Activated T-cell treated with anti-CD3 and anti-CD28 coated beads for 4 hours (primary cell): Measurements from ENCODE around the gene C19orf33.
"Not testable (repeated sequence)": the region's sequence is repeated elsewhere in the genome, so short reads cannot be mapped to it uniquely, and the experiment has no call there.

Experiments used
- DNase-seq: peaks from one replicate; pipeline ENCODE4 v3.0.0-alpha.2; 2020

Gene C19orf33

DNA sequence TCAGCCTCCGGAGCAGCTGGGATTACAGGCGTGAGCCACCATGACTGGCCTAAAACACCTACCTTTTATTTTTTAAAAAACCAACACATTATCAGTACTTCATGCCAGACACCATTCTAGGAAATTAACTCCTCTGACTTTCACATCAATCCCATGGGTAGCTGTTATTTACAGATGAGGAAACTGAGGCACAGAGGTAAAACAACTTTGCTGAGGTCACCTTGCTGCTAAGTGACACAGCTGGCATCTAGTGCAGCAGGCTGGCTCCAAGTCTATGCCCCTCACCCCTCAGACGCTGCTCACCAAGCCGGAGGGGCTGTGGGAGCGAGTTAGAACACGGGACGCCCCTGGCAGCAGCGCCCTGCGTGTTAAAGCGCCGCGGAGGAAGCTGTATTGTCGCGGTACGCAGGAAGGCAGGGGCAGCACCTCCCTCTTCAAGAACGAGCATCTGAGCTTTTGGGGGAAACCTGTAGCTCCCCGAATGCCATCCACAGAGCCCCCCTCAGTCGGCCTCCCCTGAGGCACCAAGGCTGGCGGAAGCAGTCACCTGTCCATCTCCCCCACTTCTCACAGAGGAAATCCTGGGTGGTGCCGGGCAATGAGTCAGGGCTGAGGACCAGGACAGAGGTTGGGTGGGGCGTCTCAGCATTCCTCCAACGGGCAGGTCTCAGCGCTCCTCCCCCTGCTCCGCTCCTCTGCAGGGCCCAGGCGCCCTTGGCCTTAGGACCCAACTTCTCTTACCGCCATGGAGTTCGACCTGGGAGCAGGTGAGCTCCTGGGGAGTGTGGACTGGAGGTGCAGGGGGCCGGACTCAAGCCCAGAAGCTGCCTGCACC lies at the start of gene C19orf33:
Gene C19orf33, plus strand, starts transcription at position 735 of the 835 bp plus-strand sequence. Its CDS starts 11 bp downstream, at position 746.
- no peak for DNase-seq

DNA sequence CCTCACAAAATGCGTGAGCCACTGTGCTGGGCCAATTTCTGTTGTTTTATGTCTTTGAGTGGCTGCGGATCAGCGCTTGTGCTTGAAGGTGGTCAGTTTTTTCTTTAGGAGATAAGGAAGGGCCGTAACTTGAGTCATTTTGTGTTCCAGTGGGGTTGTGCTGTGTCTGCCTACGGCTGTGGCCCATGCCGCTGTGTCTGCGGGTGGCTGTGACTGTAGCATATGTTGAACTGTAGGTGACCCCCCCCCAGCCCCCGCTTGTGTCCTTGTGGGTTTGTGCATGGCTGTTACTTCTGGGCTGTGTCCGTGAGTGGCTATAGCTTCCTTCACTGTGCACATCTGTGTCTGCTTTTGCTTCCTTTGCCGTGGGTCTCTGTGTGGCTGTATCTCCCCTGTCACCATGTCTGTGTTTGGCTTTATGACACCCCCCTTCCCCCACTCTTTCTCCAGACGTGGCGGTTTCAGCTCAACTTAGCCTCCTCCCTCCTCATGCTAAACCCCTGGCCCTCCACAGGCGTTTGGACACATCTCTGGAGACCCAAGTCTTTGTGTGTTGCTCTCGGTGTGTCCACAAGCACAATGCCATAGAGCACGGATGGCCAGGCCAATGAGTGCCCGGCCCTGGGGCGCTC lies 48.6 kb upstream of the C19orf33 start:
- no peak for DNase-seq

DNA sequence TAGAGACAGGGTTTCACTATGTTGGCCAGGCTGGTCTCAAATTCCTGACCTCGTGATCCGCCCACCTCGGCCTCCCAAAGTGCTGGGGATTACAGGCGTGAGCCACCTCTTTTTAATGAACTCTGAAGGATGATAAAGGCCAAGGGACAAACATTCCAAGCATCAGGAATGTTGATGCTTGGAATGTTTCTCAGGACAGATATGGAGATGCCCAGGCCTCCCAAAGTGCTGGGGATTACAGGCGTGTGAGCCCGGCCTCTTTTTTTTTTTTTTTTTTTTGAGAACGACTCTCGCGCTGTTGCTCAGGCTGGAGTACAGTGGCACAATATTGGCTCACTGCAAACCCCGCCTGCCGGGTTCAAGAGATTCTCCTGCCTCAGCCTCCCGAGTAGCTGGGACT lies 42.1 kb upstream of the C19orf33 start:
- not testable (repeated sequence) for DNase-seq

DNA sequence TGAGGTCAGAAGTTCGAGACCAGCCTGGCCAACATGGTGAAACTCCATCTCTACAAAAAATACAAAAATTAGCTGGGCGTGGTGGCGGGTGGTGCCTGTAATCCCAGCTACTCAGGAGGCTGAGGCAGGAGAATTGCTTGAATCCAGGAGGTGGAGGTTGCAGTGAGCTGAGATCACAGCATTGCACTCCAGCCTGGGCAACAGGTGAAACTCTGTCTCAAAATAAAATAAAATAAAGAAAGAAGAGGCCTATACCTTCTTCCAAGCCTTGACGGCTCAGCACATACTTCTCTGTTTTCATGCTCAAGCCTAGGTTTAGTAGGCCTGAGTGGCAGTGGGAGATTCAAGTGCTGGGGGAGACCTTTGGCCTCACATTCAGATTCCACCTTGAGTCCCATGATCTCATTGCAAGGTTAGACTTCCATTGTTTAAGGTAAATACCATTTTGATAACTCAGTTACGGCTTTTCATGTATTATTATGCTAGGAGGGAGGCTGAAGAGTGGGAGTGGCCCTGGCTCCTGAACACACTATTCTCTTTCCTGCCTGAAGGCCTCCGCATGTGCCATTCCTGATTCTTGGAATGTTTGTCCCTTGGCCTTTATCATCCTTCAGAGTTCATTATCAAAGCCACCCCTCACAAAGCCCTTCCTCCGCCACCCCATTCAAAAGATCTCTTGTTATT lies 41.3 kb upstream of the C19orf33 start:
- no peak for DNase-seq

DNA sequence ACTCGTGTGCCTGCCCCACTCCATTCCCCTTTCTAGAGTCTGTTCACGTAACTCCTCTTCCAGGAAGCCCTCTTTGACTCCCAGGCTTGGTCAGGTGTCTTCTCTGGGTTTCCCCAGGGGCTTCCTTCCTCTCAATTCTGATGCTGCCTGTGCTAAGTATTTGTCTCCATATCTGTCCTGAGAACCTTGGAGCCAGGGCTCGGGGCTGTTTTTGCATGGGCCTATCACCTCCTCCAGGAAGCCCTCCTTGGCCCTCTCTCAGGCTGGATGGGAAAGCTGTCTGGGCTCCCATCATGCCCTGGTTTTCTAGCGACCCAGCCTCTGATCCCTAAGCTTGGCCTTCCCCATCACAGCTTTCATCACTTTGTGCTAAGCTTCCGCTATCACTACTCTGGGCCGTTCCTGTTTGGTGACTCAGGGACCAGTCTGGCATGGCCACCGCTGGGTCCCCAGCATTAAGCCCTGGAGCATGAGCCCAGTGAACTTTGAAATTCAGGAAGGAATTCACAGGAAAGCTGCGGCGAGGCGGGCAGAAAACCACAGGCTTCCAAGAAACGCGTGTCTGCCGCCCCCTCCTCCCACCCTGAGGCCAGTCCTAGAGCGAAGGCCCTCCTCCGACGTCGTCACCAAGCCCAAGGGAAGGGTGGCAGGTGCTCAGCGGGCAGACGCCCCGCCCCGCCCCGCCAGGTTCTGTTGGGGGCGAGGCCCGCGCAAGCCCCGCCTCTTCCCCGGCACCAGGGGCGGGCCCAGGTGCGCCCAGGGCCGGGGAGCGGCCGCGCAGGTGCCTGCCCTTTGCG lies 40.2 kb upstream of the C19orf33 start:
- peak; percentile 74 for DNase-seq

DNA sequence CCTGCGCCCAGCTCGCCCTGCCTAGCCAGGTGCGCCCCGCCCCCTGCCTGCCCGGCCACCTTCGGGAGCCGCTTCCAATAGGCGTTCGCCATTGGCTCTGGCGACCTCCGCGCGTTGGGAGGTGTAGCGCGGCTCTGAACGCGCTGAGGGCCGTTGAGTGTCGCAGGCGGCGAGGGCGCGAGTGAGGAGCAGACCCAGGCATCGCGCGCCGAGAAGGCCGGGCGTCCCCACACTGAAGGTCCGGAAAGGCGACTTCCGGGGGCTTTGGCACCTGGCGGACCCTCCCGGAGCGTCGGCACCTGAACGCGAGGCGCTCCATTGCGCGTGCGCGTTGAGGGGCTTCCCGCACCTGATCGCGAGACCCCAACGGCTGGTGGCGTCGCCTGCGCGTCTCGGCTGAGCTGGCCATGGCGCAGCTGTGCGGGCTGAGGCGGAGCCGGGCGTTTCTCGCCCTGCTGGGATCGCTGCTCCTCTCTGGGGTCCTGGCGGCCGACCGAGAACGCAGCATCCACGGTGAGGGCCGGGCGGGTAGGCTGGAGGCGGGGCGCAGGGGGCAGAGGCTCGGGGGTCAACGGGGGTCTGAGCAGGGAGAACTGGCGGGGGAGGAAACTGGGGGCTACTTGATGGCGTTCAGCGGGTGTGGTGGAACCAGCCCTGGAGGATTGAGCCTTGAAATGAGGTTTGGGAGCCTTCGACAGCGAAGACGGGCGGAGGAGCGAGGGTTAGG lies 39.4 kb upstream of the C19orf33 start, which contains the start of gene SPINT2:
Gene SPINT2, plus strand, starts transcription at position 88 of the 727 bp plus-strand sequence. Its CDS starts 320 bp downstream, at position 408.
- DNase-seq: peak; percentile 24

DNA sequence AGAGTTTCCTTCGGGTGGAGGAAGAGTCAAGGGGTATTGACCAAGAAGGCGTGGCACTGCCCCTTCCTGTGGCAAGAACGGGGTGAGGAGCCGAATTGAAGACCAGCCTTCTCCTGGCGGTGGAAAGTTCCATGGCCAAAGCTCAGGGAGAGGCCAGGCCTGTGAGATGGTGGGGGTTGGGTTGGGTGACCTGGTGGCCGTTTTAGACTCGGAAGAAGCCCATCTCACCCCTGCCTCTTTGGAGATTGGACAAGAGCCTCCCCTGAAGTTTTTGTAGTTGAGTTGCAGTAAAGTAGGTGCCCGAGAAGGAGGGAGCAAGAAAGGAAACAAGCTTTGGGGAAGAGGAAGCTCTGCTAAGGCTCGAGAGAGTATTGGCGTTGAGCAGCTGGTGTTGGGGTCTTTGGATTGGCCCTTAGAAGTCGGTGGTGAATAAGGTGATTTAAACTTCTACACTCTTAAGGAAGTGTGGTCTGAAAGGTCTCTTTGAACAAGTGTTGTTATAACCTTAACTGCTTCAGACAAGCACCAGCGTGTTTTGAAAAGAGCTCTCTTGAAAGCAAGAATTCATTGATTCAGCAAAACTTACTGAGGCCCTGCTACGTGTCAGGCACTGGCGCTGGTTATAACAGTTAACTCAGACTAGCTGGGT lies 38.7 kb upstream of the C19orf33 start:
- no peak for DNase-seq

DNA sequence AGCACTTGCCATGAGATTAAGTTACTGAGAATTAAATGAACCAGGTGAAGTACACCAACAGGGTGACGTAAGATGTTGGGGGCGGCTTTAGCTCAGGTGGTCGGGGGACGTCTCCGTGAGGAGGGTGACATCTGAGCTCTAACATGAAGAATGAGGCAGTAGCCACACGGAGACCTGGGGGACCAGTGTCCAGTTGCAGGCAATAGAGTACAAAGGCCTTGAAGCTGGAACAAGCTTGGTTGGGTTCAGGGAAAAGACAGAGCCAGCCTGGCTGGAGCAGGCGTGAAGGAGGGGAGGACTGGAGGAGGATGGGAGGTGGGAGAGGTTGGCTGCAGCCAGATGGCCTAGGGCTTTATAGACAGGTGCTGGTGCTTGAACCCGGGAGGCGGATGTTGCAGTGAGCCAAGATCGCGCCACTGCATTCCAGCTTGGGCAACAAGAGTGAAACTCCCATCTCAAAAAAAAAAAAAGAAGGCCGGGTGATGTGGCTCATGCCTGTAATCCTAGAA lies 38.1 kb upstream of the C19orf33 start:
- DNase-seq: no peak

DNA sequence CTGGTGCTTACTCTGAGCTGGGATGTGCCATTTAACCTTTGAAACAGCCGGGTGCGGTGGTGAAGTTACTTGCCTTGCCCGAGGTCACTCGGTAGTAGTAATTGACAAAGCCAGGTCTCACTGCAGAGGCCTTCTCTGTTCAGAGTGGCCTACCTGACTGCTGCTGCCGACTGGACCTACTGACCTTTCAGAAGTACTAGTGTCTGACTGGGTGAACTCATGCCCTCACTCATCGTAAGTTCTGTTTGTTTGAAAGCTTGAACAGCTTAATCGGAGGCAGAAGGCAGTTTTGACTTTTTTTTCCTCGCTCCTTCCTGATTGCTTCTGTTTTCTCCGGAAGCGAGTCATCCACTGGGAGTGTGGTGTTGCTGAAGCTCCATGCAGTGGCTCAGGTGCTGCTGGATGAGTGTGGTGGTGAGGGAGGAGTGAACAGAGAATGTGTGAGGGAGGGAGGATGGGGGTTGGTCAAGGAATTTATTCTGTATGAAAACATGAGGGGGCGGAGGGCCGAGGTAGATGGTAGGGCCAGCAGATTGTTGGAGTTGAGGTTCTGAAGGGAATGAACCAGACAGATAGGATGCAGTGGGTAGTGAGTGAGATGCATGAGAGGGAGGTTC lies 37.0 kb upstream of the C19orf33 start:
- no peak for DNase-seq

DNA sequence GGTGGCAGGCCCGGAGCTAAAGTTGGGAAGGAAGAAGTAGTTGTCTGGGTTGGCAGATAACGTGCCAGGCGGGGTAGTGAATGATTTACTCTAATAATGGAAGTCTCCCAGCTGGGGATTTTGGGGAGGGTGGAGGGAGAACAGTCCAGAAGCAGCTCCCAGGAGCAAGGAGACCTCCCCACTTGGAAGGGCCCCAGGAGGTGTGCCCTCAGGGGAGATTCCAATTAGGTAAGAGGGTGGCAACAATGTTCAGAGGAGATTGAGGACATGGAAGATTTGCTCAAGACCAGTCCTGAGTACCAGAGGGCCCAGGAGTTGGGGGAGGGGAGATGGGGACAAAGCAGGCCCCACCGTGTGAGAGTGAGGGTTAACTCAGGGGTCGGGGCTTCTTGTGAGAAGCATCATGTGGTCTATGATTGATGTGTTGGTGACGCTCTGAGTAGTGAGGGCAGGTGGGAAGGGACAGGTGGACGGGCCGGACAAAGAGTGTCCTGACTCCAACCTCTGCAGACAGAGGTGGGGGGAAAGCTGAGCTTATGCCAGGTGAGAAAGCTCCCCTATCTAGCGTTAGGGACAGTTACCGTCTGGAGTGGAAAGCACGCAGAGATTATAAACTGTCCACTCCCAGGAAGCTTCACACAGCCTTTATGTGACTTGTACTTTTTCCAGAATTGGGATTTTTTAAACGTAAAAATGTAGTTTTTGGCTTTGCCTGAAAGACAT lies 36.1 kb upstream of the C19orf33 start:
- no peak for DNase-seq

DNA sequence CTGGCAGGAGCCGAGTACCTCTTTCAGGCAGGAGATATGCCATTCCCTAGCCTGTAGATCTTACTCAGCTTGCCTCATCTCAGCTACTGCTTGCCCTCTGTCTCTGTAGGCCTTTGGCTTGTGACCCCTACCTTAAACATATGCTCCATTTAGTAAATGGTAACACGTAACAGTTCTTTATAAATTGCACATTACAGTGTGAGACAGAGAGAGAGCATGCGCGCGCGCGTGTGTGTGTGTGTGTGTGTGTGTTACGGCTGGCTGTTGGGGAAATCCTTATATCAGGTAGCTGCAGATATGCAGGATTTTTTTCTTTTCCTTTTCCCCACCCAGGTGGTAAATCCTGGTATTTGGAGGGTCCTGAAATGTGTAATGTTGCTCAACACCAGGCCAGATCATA lies 35.5 kb upstream of the C19orf33 start:
- no peak for DNase-seq

DNA sequence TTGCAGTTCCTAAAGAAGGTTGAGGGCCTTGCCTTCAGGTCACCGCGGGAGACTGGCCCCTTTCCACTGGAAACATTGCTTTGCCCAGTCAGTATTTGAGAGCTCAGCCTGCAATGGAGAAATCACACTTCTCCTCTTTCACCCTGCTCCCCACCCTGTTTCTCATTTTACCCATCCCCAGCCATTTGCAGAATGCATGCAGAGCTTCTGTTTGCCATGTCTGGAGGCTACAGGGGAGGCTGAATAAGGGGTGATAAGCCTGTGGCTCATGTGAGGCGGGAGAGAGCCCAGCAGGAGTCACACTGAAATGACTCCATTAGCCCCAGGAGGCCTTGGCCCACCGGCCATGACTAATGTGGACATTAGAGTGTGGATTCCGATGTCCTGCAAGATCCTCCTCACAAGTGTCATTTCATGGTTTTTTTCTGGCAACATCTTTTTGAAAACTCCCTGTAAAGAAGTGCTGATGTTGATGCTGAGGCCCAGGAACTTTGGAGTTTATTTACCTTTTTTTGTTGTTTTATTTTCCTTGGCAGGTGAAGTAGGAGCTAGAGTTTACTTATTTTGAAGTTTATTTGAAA lies 33.4 kb upstream of the C19orf33 start:
- no peak for DNase-seq

DNA sequence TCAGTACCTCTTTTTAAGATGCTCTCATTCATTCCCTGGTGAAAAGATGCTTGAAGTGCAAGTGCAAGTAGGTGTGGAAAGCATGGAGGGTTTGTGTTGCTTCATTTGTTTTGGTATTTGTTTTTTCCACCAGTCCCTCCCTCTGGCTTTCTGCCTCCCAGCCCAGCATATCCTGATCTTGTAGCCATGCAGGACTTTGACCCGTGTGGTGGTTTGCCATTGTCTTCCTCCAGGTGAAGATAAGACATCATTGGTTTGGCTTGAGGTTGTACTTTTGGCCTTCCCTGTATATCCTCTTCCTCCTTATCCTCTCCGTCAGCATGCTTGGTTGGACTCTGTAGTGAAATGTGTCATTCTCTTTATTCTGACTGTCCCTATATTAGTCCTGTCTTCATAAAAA lies 30.6 kb upstream of the C19orf33 start:
- no peak for DNase-seq

DNA sequence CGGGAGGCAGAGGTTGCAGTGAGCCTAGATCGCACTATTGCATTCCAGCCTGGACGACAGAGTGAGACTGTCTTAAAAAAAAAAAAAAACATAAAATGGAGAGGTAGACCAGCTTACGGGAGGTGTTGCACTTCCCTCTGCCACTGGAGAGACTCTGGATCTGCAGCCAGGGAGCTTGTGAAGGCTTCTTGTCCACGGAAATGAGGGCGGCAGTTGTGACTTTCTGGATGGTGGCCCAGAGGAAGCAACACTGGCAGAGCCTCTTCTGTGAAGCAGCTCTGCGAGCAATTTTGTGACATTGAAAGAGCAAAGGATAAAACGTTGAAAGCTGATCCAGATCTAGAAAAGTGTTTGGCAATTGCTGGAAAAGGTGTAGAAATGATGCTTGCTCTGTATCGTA lies 29.3 kb upstream of the C19orf33 start:
- no peak for DNase-seq

DNA sequence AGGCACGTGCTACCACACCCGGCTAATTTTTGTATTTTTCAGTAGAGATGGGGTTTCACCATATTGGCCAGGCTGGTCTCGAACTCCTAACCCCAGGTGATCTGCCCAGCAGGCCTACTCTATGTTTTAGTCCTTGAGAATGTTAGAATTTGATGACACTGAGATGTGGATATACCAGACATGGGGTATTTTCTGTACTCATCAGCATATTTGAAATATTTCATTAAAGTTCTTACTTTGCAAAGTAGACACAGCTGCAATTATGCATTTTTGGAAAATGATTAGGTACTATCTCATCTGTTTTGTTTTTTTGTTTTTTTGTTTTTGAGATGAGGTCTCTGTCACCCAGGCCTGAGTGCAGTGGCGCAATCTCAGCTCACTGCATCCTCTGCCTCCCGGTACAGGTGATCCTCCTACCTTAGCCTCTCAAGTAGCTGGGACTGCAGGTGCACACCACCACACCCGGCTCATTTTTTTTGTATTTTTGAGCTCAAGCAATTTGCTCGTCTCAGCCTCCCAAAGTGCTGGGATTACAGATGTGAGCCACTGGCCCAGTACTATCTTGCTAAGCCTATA lies 27.0 kb upstream of the C19orf33 start:
- no peak for DNase-seq

DNA sequence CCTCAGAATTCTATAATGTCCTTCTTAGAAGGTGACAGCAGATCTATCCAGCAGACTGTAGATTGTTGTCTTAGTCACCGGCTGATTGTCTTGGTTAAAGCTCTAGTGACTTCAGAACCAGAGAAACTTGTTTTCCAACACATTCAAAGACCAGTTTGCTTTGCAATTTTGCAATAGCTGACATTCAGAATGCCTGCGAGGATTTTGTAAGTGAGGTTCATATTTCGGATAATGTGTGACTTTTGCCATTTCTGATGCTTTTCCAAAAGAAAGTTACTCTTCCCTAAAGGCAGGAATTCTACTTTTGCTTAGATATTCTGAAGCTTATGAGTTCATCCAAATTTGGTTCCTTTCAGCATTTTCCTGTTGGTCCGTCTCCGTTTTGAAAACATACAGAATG lies 26.5 kb upstream of the C19orf33 start:
- no peak for DNase-seq

DNA sequence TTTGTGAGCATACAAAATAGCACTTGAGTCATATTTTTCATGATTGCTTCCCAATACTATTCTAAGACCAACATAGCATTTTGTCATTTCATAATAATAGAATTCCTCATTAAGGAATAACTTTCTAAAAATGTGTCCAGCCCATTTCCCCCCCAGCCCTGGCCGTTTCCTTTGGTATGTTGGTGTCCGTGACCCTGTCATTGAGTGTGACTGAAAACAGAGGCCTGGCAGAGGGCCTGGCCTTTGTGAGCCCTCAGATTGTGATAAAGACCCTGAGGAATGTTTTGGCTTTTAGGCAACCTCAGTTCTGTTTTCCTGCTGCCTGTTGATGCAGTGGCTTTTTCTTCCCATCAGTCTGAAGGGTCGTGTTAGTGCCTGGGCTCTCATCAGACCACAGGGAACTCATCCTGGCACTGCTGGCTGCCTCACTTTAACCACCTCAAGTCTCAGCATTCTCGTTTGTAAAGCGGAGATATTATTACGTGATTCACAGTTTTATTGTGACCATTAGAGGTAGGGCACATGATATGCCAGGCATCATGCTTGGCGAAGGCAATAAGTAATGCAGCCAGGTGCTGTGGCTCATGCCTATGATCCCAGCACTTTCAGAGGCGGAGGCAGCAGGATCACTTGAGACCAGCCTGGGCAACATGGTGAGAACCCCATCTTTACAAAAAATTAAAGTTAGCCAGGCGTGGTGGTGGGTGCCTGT lies 25.9 kb upstream of the C19orf33 start:
- DNase-seq: no peak

DNA sequence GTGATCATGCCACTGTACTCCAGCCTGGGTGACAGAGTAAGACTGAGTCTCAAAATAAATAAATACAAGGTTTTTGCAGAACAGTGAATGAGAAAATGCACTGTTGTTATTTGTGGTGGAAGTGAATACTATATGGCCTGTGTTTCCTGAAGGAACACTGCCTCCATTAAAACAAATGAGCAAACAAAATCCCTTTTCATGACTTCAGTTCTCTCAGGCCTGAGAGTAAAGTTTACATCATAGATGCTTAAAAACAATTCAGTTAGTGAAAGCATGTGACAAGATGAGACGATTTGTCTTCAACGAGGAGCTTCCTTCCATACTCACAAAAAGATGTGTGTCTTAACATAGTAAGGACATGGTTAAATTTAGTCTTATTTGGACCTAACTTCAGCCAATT lies 25.3 kb upstream of the C19orf33 start:
- no peak for DNase-seq
